ENCODE measurements around the gene MPP4.

DNA sequence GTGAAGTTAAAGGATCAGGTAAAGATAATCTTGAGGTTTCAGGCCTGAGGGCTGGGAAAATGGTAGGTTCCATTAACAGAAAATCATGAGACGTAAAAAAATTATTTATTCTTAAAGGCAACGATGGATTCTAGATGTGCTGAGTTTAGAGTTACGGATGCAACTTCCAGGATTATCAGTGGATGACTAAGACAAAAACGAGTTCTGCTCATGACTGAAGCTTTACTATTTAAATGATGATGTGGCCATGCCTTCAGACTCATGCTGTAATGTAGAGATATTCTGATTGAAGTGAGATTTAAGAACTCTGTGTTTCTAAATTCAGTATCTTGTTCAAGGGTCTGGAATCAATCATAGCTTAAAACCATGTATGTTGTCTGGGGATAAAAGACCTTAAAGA is 60.1 kb downstream of the MPP4 start:
- TF ChIP-seq, protein P1, sequence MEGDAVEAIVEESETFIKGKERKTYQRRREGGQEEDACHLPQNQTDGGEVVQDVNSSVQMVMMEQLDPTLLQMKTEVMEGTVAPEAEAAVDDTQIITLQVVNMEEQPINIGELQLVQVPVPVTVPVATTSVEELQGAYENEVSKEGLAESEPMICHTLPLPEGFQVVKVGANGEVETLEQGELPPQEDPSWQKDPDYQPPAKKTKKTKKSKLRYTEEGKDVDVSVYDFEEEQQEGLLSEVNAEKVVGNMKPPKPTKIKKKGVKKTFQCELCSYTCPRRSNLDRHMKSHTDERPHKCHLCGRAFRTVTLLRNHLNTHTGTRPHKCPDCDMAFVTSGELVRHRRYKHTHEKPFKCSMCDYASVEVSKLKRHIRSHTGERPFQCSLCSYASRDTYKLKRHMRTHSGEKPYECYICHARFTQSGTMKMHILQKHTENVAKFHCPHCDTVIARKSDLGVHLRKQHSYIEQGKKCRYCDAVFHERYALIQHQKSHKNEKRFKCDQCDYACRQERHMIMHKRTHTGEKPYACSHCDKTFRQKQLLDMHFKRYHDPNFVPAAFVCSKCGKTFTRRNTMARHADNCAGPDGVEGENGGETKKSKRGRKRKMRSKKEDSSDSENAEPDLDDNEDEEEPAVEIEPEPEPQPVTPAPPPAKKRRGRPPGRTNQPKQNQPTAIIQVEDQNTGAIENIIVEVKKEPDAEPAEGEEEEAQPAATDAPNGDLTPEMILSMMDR (IDR thresholded peaks at IDR 0.05), result no peak
- TF ChIP-seq FOXJ3 (CRISPR knock-in tag; IDR thresholded peaks at IDR 0.05; ENCODE audit: borderline replicate concordance) (no peak), ZNF263 (CRISPR knock-in tag; IDR thresholded peaks at IDR 0.05; ENCODE audit: low read depth) (no peak), CBFB (CRISPR knock-in tag; IDR thresholded peaks at IDR 0.05; ENCODE audit: low read depth) (no peak), SP1 (CRISPR knock-in tag; conservative IDR thresholded peaks at IDR 0.05) (no peak), SMAD4 (CRISPR knock-in tag; IDR thresholded peaks at IDR 0.05) (no peak), ZNF138 (CRISPR knock-in tag; conservative IDR thresholded peaks at IDR 0.05) (no peak), NR2C2 (CRISPR knock-in tag; IDR thresholded peaks at IDR 0.05) (no peak), FOXK1 (CRISPR knock-in tag; IDR thresholded peaks at IDR 0.05) (no peak), TCF7 (CRISPR knock-in tag; IDR thresholded peaks at IDR 0.05; ENCODE audit: low read depth) (no peak), SMAD3 (CRISPR knock-in tag; IDR thresholded peaks at IDR 0.05; ENCODE audit: borderline replicate concordance) (no peak)
- TF ChIP-seq, protein P2, sequence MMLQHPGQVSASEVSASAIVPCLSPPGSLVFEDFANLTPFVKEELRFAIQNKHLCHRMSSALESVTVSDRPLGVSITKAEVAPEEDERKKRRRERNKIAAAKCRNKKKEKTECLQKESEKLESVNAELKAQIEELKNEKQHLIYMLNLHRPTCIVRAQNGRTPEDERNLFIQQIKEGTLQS (CRISPR knock-in tag; conservative IDR thresholded peaks at IDR 0.05), result no peak
- TF ChIP-seq, protein P3, sequence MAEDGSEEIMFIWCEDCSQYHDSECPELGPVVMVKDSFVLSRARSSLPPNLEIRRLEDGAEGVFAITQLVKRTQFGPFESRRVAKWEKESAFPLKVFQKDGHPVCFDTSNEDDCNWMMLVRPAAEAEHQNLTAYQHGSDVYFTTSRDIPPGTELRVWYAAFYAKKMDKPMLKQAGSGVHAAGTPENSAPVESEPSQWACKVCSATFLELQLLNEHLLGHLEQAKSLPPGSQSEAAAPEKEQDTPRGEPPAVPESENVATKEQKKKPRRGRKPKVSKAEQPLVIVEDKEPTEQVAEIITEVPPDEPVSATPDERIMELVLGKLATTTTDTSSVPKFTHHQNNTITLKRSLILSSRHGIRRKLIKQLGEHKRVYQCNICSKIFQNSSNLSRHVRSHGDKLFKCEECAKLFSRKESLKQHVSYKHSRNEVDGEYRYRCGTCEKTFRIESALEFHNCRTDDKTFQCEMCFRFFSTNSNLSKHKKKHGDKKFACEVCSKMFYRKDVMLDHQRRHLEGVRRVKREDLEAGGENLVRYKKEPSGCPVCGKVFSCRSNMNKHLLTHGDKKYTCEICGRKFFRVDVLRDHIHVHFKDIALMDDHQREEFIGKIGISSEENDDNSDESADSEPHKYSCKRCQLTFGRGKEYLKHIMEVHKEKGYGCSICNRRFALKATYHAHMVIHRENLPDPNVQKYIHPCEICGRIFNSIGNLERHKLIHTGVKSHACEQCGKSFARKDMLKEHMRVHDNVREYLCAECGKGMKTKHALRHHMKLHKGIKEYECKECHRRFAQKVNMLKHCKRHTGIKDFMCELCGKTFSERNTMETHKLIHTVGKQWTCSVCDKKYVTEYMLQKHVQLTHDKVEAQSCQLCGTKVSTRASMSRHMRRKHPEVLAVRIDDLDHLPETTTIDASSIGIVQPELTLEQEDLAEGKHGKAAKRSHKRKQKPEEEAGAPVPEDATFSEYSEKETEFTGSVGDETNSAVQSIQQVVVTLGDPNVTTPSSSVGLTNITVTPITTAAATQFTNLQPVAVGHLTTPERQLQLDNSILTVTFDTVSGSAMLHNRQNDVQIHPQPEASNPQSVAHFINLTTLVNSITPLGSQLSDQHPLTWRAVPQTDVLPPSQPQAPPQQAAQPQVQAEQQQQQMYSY (CRISPR knock-in tag; IDR thresholded peaks at IDR 0.05), result no peak
- TF ChIP-seq, protein P4, sequence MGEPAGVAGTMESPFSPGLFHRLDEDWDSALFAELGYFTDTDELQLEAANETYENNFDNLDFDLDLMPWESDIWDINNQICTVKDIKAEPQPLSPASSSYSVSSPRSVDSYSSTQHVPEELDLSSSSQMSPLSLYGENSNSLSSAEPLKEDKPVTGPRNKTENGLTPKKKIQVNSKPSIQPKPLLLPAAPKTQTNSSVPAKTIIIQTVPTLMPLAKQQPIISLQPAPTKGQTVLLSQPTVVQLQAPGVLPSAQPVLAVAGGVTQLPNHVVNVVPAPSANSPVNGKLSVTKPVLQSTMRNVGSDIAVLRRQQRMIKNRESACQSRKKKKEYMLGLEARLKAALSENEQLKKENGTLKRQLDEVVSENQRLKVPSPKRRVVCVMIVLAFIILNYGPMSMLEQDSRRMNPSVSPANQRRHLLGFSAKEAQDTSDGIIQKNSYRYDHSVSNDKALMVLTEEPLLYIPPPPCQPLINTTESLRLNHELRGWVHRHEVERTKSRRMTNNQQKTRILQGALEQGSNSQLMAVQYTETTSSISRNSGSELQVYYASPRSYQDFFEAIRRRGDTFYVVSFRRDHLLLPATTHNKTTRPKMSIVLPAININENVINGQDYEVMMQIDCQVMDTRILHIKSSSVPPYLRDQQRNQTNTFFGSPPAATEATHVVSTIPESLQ (CRISPR knock-in tag; IDR thresholded peaks at IDR 0.05), result no peak

All from WTC11 (cell line).